Raji (cell line): ENCODE results near the gene GFRA1.

ENCODE experiments used
- POLR2A ChIP-seq: IDR thresholded peaks from 2 replicates; pipeline ENCODE4 v1.6.1; 2011; ENCODE audit warnings: low read depth, low read length, control low read depth; ENCODE audit not compliant: insufficient read depth

GFRA1 gene

DNA sequence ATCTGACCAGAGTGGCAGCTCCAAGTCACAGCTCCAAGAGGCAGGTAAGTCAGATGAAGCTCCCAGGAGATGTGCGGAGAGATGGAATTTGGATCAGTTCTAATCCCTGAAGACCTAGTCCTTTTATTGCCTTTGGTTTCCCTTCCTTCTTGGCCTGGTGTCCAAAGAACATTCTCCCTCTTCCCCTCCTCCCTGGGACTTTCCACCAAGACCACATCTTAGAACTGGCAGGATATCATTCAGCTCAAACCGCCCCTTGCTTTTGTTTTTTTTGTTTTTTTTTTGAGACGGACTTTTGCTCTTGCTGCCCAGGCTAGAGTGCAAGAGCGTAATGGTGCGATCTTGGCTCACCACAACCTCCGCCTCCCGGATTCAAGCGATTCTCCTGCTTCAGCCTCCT, 190.8 kb downstream of the GFRA1 start:
- no peak for TF ChIP-seq POLR2A

DNA sequence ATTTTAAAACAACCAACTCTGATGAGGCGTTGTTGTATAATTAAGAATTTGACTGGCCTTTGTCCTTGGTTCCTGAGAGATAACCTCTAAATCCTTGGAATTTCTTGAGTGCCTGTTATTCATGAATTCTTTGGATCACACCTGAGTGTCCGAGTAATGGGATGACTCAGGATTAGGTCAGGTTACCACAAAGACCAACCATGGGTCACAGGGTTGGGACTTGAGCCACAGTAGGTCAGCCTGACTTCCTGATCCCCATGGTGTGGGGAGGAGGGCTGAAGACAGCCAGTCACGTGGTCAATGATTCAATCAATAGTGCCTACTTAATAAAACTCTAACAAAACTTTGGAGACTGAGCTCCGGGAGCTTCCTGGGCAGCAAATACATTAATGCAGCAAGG, 192.5 kb downstream of the GFRA1 start:
- TF ChIP-seq POLR2A, result no peak

DNA sequence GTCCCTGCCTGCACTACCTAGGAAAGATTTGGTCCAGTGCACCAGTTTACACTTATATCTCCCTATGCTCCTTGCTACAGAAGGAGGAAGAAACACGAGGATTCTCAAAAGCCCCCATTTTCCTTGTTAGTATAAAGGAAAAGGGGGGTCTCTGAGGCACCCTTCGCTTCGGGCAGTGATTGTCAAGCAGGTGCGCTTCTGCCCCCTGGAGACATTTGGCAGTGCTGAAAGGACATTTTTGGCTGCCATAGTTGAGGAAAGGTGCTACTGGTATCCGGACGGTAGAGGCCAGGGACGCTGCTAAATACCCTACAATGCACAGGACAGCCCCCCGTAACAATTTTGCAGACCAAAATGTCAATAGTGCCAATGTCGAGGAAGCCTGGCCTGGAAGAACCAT, 193.7 kb downstream of the GFRA1 start:
- no peak for TF ChIP-seq POLR2A

DNA sequence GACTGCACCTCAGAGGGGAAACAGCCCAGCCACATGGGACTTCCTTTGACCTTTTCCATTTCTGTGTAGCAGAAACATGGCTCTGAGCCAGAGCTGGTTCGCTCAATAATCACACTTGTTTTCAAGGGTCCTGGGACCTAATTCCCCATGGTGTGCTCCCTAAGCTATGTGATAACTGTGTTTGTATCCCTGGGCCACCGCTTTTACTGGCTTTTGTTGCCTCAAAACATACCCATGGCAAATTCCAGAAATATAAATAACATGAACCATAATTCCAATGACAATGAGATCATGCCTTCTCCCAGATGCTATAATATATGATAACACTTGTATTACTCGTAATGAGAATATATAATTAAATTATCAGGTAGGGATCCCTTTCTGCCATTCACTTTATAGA, 196.4 kb downstream of the GFRA1 start:
- TF ChIP-seq POLR2A, result no peak

DNA sequence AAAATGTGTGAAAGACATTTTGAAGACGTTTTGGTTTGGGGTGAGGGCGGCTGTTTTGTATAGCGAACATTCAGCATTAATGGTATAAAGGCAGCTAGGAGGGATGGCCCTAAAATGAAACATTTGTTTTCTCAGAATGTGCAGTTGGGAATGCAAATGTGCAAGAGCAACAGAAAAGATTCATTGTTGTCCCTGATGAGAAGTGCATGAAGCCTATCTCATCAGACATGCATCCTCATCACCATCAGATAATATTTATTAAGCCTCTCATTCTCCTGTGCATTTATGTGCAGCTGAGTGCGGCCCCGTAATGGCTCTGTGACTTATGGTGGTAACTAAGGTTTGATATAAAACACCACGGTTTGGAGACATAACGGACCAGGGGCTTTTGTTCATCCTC, 199.5 kb downstream of the GFRA1 start:
- no peak for TF ChIP-seq POLR2A

DNA sequence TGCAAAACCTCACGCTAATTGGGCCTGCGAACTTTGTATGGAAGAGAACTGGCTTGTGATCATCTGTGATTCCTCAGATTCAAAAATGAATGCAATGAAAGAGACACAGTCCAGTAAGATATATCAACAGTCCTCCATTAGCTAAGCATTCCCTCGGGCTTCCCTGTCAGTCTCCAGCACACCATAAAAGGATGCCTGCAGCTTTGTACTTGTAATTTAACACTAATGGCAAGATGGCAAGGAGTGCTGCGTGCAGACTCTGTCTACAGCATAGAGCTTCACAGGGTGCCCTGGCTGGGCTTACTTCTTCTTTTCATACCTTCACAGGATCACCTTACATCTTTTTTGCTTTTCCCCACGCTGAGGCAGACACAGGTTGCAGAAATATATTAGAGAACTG, 200.0 kb downstream of the GFRA1 start:
- no peak for TF ChIP-seq POLR2A

DNA sequence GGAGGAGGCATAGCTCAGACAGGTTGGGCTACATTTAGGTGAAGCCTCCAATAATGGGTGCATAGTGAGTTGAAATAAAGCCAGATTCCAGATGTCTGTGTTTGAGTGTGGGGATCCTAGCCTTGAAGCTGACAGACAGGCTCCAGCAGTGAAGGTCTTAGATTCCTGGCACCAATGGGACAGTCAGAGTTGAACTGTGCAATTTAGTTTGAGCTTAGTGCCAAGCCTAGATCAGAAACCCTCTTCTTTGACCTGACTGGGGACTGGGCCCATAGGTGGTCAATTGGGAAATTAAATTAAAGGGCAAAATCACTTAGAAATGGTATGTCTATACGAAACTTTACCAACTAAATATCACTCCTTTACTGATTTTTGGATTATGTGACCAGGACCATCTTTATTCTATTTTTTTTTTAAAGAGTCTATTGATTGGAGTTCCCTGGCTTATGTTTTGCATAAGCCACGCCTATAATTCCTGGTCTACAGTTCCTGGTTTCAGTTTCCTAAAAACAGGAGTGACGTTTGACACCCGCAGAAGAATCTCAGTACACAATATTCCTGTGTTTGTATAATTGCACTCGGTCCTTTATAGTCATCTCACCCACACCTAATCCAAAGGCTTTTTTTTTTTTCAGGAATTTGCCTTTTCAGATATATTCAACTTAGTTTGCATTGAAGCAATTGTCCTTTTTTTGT, 201.4 kb downstream of the GFRA1 start:
- TF ChIP-seq POLR2A, result no peak

DNA sequence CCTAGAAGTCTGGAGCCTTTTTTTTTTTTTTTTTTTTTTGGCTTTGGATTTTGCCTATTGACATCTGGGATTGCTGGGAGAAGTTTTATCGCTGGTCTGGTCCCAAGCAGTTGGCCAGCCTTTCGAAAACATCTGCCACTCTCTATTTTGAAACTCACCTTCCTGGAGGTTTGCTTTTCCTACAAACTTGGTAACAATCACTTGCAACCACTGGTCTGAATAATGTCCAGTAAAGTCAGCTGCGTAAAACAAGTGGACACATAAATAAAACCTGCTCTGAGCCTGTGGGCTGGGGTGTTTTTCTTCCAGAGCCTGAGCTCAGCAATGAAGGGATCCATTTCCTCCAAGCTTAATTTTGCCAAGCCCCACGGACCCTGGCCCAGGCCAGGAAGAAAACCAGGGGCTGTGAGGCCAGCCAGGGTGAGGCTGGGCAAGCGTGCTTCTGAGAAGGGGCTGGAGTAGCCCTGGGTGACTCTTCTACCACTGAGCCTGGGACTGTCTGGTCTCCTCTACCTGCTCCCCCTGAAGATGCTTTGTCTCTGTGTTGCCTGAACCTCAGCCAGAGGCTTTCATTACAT, 202.2 kb downstream of the GFRA1 start:
- TF ChIP-seq POLR2A, result no peak

DNA sequence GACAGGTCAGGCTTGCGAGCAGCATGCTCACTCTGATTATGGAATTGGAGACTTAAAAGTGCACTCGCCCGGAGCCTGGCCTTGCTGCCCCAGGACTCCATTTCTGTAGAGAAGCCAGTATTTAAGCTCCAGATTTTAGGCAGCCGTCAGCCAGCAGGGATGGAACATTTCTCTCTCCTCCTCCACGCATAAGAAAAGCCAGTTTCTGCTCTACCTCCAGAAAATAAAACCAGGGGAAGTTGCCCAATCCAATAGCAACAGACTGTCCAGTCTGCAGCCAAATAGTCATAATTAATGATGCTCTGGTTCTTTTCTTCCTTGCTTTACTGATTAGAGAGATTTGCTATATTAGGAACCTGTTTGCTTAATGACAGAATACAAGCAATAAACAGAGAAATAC, 203.2 kb downstream of the GFRA1 start:
- TF ChIP-seq POLR2A, result no peak

DNA sequence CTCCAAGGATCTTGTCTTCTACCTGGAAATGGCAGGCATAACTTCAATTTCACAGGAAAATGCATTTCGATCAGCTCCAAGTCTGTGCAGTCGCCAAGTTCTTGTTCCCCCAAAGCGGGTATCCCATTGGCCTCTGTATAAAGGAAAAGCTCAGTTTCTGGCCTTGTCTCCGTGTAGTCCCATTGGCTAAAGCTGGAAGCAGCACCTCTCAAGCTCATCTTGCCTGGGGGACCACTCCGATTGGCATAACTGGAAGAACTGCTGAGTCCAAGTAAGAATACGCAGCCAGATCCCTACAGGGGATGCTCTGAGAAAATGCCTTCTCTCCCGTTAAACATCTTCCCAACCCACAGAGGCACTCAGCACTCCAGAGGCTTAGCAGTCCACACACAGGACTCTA, 205.2 kb downstream of the GFRA1 start:
- TF ChIP-seq POLR2A, result no peak

DNA sequence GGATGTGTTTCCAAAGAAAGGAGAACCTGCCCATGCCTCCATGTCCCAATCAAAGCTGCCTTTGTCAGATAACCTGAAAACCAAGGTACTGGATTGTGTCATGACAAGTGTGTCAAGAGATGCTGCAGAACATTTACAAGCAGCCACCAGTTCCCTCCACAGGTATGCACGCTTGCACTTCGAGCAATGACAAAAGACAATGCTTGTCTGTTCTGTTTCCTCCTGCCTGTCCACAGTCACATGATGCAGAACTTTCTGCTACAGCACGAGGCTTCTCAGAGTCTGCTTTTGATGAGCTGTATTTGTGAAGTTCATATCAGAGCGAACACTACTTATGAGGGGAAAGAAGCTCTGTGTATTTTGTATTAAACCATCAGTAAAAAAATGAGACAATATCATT, 209.9 kb downstream of the GFRA1 start:
- no peak for TF ChIP-seq POLR2A

DNA sequence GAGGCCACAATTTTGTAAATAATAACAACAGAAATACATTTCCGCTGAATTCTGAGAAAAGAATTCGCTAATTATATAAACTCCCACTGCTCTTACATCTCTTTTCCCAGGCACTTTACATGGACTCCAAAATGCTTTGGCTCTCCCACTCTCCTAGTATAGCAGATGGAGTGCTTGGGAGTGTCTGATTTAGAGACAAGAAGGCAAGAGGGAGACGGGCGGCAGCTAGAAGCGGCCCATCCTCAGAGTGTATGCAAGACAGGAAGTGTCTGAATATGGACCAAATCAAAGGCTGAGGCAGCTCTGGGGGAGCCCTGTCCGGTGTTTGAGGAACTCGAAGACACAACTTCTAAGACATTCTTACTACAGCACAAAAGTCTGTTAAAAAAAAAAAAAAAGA, 212.1 kb downstream of the GFRA1 start:
- no peak for TF ChIP-seq POLR2A

DNA sequence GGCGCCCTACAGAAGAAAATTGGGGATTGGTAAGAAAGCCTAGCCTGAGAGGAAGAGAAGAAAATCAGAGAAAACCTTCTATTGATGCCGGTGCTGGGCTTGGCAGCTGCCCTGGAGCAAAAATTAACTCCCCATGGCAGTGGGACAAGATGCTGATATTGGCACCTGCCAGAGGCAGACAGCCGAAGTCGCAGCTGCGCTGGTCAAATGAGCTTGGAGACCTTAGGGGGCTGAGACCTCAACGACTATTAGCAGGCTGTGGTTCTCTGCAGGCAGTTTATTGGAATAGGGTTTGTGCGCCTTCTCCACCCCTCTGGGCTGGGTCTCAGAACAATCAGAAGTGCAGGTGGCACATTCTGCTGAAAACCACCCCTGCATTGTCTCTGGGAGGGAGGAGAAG, 213.7 kb downstream of the GFRA1 start:
- TF ChIP-seq POLR2A, result no peak

DNA sequence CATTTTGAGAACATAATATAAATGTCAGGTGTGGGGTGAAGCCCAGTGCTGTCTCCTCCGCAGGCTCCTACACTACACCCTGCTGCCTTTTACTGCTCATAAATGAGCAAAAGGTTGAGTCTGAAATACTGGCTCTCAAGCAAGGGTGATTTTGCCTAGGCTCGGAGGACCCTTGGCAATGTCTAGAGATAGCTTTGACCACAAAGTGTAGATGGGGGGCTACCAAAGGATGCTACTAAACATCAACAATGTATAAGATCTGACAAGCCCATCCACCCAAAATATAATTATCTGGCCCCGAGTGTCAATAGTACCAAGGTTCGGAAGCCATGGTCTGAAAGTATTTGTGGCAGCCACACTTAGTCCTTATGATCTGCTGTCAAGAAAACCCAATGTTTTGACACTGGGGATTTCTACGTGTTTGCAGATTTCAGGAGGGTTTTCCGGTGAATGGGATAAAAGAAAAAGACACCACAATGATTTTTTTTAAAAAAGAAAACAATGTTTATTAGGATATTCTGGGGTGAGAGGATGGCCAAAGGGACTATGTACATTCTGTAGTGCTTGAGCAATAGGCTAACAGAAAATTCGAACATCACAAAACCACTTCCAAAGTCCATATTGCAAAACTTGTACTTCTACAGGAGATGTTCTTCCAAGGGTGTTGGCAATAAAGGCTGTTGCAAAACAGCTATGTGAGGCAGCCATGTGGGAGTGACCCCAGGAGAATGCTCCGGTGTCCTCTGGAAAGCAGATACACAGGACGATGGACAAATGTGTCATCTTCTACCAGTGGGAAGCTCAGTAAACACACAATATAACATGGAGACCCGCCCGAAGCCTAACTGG, 216.3 kb downstream of the GFRA1 start:
- no peak for TF ChIP-seq POLR2A

DNA sequence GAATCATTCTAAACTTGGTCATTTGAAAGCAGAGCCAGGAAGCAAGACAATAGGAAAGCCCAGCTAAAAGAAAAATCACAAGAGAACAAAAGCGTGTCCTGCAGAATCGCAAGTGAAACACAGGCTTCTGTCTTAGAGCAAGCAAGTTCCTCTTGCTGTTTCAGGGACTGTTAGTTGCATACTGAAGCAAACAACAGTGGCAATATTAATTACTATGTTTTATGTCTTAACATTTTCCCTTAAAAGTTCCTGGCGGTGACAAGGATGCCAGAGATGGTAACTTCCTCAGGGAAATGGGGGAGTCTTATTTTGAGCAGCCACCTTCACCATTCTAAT, 217.1 kb downstream of the GFRA1 start:
- TF ChIP-seq POLR2A, result no peak

DNA sequence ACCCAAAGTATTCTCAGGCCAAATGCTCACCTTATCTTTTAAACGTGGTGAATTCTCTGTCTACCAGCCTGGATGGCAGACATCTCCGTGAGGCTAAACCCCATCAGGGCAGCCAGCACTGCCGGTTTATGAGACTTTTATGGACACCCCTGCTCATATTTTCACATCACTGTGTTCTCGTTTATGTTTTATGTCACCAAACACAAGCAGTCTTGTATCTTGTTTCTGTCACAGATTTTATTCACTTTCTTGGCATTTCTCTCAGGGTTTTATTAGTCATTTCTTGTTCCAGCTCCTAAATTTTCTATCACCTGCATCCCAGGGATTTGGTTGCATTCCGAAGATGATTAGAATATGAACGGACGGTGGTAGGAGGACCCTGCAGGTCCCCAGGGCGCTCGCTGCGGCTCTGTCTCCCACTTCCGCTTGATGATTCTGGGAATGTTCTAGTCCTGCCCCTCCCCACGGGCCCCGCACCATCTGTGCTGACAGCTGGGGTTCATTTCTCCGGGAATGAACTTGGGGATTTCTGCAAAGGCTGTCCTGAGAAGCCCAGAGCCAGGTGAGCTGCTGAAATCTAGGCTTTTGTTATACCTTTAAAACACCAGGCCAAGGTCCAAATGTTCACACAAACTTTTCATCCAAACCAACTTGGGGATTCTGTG, 217.6 kb downstream of the GFRA1 start:
- no peak for TF ChIP-seq POLR2A
